NCI-H748 (cell line): ENCODE results near the gene RANBP3.

ENCODE experiments used
- DNase-seq: peaks from one replicate; lab custom pipeline; 2025; ENCODE audit not compliant: unreplicated experiment; lab: John Stamatoyannopoulos, UW

The RANBP3 gene

DNA sequence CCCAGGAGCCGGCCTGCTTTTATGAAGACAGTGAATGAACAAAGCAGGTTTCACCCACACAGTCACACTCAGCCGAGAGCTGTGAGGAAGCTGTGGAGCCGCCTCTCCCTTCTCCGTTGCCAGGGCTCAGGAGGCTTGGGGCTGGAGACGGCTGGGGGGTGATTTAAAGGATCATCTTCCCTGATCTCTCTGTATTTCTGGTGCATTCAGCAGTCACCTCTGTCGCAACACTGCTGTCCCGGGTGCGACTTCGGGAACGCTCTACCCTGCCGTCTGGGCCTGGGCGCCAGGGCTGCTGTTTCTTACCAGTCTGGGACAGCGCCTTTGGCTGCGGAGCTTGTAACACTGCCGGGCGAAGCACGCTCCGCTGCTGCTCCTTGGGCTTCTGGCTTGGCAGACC is 45.8 kb downstream of the RANBP3 start:
- DNase-seq = no peak

GRCh38 chr19:5931251-5931650 is 46.7 kb downstream of the RANBP3 start:
- DNase-seq = no peak

DNA sequence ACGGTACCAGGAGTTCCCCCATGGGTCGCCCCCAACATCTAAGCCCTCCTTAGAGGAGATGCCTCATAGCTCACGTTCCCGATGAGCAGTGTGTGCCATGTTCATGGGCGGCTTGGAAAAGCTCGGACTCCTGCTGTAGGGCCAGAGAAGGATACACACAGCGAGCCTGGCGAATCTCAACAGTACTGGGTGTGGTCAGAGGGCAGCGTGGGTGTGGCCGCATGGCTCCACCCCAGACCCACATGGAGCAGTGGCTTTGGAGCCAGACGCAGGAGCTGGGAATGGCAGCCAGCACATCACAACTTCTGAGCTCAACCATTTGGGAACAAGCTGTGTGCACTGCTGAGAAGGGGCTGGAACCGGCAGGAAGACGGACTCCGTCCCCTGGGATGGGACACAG is 48.3 kb downstream of the RANBP3 start:
- no peak for DNase-seq

DNA sequence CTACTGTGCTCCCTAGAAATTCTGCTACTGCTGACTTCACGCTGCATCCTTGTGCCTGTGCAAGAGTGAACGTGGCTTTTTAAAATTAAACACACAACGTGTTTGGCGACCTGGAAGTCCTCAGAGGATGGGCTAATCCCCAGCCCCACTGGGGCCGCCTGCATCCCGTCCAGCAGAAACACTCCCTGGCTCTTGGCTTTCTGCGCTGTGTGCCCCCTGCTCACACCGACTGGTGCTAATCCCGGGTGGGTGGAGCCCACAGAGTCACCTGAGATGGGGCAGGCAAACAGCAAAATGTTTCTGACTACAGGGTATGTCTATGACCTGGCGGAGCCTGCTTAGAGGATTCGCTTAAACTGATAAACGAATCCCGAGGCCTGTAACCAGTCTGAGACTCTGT is 48.8 kb downstream of the RANBP3 start:
- DNase-seq = no peak

DNA sequence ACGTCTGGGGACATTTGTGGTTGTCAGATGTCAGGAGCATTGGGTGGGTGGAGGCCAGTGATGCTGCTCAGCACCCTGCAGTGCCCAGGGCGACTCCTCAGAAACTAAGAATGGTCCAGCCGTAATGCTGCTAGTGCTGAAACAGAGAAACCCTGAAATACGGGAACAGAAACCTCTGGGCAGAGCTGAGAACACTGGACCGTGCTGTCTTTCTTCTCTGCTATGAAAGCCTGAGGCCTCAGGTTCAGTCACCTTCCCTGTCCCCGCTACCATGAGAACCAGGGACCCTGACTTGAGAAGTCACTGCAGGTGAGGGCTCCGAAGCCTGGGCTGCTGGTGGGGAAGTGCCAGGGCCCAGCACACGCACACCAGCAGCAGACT is 50.5 kb downstream of the RANBP3 start:
- no peak for DNase-seq

DNA sequence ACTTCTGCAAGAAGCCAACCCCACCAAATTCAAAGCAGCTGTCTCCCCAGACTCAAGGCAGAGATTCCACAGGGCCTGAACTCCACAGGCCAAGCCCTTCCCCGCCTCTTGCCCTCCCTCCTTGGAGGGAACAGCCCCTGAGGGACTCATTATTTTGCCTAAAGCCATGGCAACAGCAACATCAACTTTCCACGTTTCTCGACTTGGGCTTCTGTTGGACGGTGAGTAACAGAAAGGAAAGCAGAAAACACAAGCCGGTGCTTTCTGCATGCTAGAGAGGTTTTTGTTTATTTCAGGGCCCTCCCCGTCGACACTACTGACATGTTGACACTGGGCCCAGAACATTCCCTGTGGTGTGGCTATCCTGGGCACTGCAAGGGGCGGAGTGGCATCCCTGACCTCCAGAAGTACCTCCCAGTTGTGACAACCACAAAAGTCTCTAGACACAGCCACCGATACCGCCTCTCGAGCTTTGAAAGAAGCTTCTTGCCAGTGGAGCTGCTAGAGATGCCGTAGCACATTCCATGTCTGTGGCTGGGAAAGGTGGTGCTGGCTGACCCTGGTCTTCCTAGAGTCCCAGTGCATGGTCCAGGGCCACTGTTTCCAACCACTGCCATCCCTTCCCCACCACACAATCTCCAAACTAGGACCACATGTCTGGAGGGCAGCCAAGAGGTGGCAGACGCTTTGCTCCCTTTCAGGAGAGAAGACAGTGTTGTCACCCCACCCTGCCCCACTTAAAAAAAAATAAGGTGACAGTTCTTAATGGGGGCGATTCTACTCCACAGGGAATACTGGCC is 51.1 kb downstream of the RANBP3 start:
- DNase-seq = no peak

DNA sequence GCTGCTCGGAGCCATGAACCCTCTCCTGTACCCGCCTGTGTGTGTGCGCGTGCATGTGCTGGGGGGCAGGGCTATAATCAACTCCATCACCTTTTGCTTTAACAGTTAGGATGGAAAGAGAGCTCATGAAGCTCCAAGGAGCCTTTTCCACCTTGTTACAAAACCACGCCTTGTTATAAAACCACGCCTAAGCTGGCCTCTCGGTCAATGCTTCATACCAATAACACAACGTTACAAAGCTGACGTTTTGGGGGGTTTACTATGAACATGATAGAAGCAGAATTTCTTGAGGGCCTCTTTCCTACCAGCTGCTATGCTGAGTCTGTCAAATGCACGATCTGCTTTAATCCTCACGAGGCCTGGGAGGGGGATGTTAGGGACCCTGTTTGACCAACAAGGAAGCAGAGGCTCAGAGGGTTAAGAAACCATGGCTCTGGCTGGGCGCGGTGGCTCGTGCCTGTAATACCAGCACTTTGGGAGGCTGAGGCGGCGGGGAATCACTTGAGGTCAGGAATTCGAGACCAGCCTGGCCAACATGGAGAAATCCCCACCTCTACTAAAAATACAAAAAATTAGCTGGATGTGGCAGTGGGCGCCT is 52.0 kb downstream of the RANBP3 start:
- no peak for DNase-seq

DNA sequence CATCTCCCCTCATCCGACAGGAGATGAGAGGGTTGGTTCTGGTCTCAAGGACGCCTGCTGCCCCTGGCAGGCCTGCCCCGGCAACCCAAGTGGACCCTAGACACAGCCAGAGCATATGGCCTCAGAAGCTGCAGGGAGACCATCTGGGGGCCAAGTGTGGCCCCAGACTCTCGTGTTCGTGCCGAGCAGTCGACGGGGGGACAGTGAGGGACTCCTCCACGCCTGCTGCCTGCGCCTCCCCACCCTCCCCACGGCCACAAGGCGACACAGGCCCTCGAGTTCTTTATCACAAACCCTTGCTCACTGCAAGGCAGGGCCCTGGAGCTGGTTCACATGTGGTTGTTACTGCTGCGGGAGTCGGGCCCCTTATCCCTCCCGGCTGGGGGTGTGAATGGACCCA is 54.6 kb downstream of the RANBP3 start:
- no peak for DNase-seq

DNA sequence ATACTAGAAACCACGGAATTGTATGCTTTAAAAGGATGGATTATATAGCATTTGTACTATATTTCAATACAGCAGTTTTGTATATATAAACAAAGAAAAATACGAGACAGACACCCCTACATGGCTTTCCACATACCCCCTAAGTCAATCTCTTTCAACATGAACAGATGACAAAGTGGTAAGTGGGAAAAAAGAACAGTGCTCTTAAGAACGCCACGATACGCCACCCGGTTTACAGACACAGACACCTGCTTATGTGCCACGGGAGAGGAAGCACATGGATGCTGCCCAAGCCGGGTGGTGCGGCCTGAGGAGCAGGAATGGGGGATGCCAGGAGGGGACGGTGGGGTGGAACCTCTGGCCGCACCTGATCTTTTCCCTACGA is 55.8 kb downstream of the RANBP3 start:
- no peak for DNase-seq

GRCh38 chr19:5921516-5922160 is 56.3 kb downstream of the RANBP3 start:
- no peak for DNase-seq

DNA sequence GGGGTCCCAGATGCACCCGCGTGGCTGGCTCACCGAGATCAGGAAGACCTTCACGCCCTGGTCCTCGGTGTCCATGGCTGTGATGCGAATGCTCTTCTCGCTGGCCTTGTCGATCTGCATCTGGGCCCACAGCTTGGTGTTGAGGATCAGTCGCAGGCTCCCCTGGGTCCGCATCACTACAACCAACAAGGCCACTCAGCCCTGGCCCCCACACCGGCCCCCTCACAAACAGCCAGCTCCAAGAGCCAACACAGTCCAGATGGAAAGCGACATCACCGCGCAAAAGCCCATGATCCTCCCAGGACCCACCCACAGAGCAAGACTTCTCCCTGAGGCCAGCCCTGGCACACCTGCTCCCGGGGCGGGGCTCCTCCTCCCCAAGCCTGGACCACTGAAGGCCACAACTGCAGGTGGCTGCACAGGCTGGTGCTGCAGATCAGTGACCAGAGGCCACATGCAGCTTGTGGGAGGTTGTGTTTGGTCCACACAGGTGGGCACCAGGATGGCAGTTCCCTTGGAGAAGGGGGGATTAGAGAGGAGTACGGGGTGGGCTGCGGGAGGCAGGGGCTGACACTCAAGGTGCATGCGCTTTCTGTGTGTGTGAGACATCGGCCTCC is 59.4 kb downstream of the RANBP3 start:
- no peak for DNase-seq

DNA sequence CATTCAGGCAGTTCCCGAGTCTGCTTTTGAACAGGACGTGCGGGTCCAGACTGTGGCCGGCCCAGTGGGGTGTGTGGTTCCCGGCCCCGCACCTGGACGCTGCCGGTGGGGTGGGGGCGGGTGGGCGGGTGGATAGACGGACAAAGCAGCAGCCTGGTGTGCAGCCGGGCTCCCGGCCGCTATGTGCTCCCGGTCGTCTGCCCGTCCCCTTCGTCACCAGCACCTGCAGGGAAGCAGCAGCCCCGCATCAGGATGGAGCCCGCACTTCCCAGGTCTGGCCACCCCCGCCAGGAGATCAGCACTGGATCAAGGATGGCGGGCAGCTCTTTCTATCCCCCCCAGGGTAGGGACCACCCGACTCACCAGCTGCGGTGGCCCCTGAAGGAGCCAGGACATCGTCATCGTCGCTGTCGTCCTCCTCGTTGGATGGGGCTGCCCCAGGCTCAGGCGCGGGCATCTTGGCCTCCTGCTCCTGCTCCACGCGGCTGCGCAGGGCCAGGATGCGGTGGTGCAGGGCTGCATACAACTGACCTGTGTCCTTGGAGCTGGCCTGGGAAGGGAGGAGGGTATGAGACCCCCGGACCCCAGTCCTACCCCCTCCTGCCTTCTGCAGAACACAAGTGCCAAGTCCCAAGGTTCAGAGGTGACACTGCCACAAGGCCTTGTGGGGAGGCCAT is 60.4 kb downstream of the RANBP3 start:
- DNase-seq = no peak

DNA sequence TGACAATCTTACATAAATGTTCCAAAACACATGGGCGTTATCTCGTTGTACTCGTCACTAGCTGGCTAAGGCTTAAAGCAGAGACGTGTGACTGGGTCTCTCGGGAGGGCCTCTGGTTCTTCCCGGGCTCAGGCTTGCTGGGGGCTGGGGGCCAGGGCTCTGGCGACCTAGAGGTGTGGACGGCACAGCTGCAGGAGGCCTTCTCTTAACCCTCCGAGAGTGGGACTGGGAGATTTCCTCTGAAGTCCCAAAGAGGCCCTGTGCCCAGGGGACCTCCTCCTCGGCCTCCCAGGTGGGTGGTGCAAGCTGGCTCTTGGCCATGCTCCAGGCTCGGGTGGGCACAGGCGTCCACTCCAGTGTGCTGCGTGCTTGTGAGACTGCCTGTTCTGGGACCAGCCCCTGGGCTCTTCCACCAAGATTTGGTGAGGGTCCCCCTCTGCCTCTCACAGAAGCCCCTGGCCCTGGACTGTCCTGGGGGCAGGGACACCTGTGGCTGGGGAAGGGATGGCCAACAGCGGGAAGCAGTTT is 61.7 kb downstream of the RANBP3 start:
- DNase-seq = no peak

DNA sequence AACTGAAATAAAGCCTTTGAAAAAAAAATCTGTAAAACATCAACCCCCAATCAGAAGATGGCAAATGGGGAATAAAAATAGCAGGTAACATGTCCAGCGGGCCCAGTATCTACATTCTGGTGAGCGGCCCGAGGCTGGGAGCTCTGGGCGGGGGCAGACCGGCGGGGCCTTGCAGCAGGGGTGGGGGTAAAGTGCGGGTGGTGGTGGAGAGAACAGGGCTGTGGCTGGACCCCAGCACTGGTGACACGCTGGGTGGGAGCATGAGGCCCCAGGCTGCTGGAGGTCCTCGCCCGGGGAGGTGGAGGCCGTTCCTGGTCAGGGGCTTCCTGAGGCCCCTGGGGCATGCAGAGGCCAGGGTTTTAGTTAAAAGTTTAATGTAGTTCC is 62.2 kb downstream of the RANBP3 start:
- DNase-seq = no peak

DNA sequence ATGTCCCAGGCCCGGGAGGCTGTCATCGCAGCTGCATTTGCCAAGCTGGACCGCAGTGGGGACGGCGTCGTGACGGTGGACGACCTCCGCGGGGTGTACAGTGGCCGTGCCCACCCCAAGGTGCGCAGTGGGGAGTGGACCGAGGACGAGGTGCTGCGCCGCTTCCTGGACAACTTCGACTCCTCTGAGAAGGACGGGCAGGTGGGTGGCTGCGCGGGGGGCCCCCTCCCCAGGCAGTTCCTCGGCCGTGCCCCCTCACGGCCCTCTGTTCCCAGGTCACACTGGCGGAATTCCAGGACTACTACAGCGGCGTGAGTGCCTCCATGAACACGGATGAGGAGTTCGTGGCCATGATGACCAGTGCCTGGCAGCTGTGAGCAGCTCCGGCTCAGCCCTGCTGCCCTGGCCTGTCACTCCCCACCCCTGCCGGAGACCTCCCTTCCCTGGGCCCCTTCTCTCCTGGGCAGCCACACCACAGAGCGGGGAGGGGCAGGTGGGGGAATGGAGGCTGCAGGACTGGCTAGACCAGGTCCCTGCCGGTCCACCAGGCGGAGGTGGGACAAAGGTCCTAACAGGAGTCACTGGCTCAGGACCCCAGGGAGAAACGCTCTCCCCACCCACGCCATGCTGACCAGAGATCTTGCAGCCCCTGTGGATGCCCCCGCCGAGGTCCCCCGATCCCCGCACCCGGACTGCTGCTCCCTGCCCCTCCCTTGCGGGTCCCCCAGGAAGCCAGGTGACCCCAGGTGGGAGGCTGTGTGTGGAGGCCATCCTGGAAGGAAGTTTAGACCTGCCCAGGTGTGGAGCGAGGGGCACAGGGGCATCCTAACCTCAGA is 62.8 kb downstream of the RANBP3 start:
- DNase-seq = no peak

- no peak for DNase-seq
These were observed 63.6 kb downstream of the RANBP3 start for GRCh38 chr19:5914358-5914774.

DNA sequence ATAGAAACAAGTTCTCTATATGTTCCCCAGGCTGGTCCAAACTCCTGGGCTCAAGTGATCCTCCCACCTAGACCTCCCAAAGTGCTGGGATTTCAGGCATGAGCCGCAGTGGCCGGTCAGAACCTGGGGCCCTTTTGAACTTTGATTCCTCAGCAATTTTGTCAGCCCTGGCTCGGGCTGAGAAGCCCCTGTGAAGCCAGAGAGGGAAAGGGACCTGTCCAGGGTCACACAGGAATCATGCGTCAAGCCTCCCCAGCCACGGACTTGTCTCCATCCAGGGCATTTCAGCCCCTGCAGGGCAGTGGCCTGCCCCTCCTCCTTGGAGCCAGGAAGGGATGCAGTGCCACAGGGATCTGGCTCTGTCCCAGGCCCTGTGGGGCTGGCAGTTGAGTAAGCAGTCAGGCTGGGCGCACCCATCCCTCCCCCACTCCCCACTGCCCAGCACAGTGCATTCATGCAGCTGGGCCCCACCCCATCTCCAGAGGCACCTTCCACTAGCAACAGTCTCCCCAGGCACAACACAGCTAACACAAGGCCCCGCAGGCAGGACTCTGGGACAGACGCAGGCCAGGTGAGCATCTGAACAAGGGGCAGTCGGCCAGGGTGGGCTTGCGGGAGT is 64.1 kb downstream of the RANBP3 start, which contains the start of gene CAPS:
CAPS (plus strand) TSS at position 516 of the 619 bp plus-strand sequence. CDS start 153 bp downstream, outside the sequence.
- DNase-seq = no peak

- no peak for DNase-seq
These were observed 66.6 kb downstream of the RANBP3 start for GRCh38 chr19:5911366-5911765.

GRCh38 chr19:5910638-5910907 is 67.4 kb downstream of the RANBP3 start:
- no peak for DNase-seq
